GM23338 (cell line): Measurements from ENCODE around the gene SLC25A30. TPM values are rescaled to one million over a fixed set of nuclear protein-coding genes. Genes with fewer than 3 reads are reported as not detected.
"Not testable (repeated sequence)": the region's sequence is repeated elsewhere in the genome, so short reads cannot be mapped to it uniquely, and the experiment has no call there.

ENCODE experiments used
- ATAC-seq: fragments of 200-7000 bp; cut with Tn5 transposase; 3 replicates; pipeline ENCODE4 v1.9.1; 2020
- DNase-seq: peaks from one replicate; pipeline ENCODE4 v3.0.0-alpha.2; 2015; ENCODE audit warnings: low spot score
- H2AFZ ChIP-seq: fragments of 200-600 bp; sonication (generic); 2 replicates; pipeline ENCODE4 v1.8.0; 2016; ENCODE audit warnings: antibody characterized with exemption, mild to moderate bottlenecking, moderate library complexity
- H3F3A ChIP-seq: fragments of 200-600 bp; sonication (generic); replicated peaks from 2 replicates; pipeline ENCODE4 v1.8.0; 2017; ENCODE audit warnings: antibody characterized with exemption, mixed run types, low read depth
- H3K27ac ChIP-seq: fragments of 200-600 bp; sonication (generic); 2 replicates; pipeline ENCODE4 v1.6.1; 2016; ENCODE audit warnings: low read depth
- H3K27me3 ChIP-seq: fragments of 200-600 bp; sonication (generic); 2 replicates; pipeline ENCODE4 v1.8.0; 2016; ENCODE audit warnings: mild to moderate bottlenecking, mixed run types, moderate library complexity; ENCODE audit not compliant: insufficient read depth
- H3K36me3 ChIP-seq: fragments of 200-600 bp; sonication (generic); 2 replicates; pipeline ENCODE4 v1.8.0; 2016; ENCODE audit warnings: mild to moderate bottlenecking; ENCODE audit not compliant: insufficient read depth
- H3K4me1 ChIP-seq: fragments of 200-600 bp; sonication (generic); 2 replicates; pipeline ENCODE4 v1.8.0; 2016; ENCODE audit warnings: mild to moderate bottlenecking, moderate library complexity; ENCODE audit not compliant: insufficient read depth
- H3K4me2 ChIP-seq: fragments of 200-600 bp; sonication (generic); 2 replicates; pipeline ENCODE4 v1.7.1; 2017; ENCODE audit warnings: mixed run types
- H3K4me3 ChIP-seq: fragments of 200-600 bp; sonication (generic); 2 replicates; pipeline ENCODE4 v1.6.1; 2016; ENCODE audit warnings: mixed run types
- H3K79me2 ChIP-seq: fragments of 200-600 bp; sonication (generic); replicated peaks from 2 replicates; pipeline ENCODE4 v1.8.0; 2017; ENCODE audit warnings: mild to moderate bottlenecking; ENCODE audit not compliant: insufficient read depth
- H3K9me2 ChIP-seq: fragments of 200-600 bp; sonication (generic); 2 replicates; pipeline ENCODE4 v1.8.0; 2017; ENCODE audit not compliant: insufficient read depth
- H4K20me1 ChIP-seq: fragments of 200-600 bp; sonication (generic); replicated peaks from 2 replicates; pipeline ENCODE4 v1.8.0; 2017; ENCODE audit warnings: mild to moderate bottlenecking; ENCODE audit not compliant: insufficient read depth
- H3K27ac Mint-ChIP-seq: 2 replicates; pipeline ENCODE4 v1.8.0; 2020; ENCODE audit warnings: inconsistent platforms, mild to moderate bottlenecking, moderate library complexity, mixed read lengths
- H3K27me3 Mint-ChIP-seq: 3 replicates; pipeline ENCODE4 v1.8.0; 2022; ENCODE audit warnings: low read depth, mild to moderate bottlenecking, moderate library complexity, mixed read lengths, inconsistent platforms; ENCODE audit not compliant: insufficient read depth, poor library complexity
- H3K36me3 Mint-ChIP-seq: 3 replicates; pipeline ENCODE4 v1.8.0; 2021; ENCODE audit warnings: low read depth, mild to moderate bottlenecking, inconsistent platforms, moderate library complexity, mixed read lengths
- H3K4me1 Mint-ChIP-seq: 3 replicates; pipeline ENCODE4 v1.8.0; 2020; ENCODE audit warnings: mild to moderate bottlenecking, inconsistent platforms, mixed read lengths
- H3K4me3 Mint-ChIP-seq: 3 replicates; pipeline ENCODE4 v1.8.0; 2021; ENCODE audit warnings: moderate library complexity, mild to moderate bottlenecking, inconsistent platforms, mixed read lengths
- H3K9me3 Mint-ChIP-seq: 3 replicates; pipeline ENCODE4 v1.8.0; 2020; ENCODE audit warnings: moderate library complexity, mild to moderate bottlenecking, inconsistent platforms, mixed read lengths
- EZH2 ChIP-seq: fragments of 200-600 bp; sonication (generic); IDR thresholded peaks from one replicate; pipeline ENCODE4 v1.8.0; 2017; ENCODE audit warnings: antibody characterized with exemption, mild to moderate bottlenecking, low read depth; ENCODE audit not compliant: unreplicated experiment
- EZH2phosphoT487 ChIP-seq: fragments of 200-600 bp; sonication (generic); IDR thresholded peaks from one replicate; pipeline ENCODE4 v1.8.1; 2018; ENCODE audit warnings: antibody characterized with exemption; ENCODE audit not compliant: unreplicated experiment
- NANOG ChIP-seq: IDR thresholded peaks from 2 replicates; pipeline ENCODE4 v1.6.1; 2016; ENCODE audit warnings: antibody characterized with exemption, borderline replicate concordance
- STAT1 ChIP-seq: IDR thresholded peaks from one replicate; pipeline ENCODE4 v1.6.1; 2016; ENCODE audit warnings: antibody characterized with exemption; ENCODE audit not compliant: unreplicated experiment
- ZNF114 ChIP-seq: fragments of 250-450 bp; sonication (Bioruptor Pico); IDR thresholded peaks from 2 replicates; pipeline ENCODE4 v1.5.0; 2020; ENCODE audit warnings: mild to moderate bottlenecking, moderate library complexity
- polyA plus RNA-seq: library from polyadenylated mRNA; unstranded; fragments of >200 nt; fragmentation: Nextera tagmentation; extraction: Ambion mirVana; gene quantifications from 2 replicates; pipeline ENCODE4 v1.2.1, GENCODE V29; 2016
- total RNA-seq: library from RNA; depleted of rRNA; stranded (reverse); fragments of >200 nt; shearing (Covaris generic); gene quantifications from 2 replicates; pipeline ENCODE4 v1.2.3, GENCODE V29; 2014
- TF ChIP-seq, protein P1 (sequence below): IDR thresholded peaks from 2 replicates; pipeline ENCODE4 v1.6.1; 2016; ENCODE audit warnings: antibody characterized with exemption
- TF ChIP-seq, protein P2 (sequence below), 2 experiments: fragments of 200-600 bp in 1 of 2; sonication (generic) in 1 of 2; conservative IDR thresholded peaks; 2 replicates each; pipeline versions ENCODE4 v1.5.1 to v1.6.1; 2016 to 2017; ENCODE audit warnings: antibody characterized with exemption in 2 of 2, low read depth in 2 of 2, mild to moderate bottlenecking in 2 of 2, moderate library complexity in 1 of 2
- TF ChIP-seq, protein P3 (sequence below): IDR thresholded peaks from one replicate; pipeline ENCODE4 v1.6.1; 2018; ENCODE audit warnings: antibody characterized with exemption; ENCODE audit not compliant: unreplicated experiment

SLC25A30 gene
- total and polyA plus RNA-seq, 2 experiments from 2014 or later = 2.0 to 7.5 TPM

DNA sequence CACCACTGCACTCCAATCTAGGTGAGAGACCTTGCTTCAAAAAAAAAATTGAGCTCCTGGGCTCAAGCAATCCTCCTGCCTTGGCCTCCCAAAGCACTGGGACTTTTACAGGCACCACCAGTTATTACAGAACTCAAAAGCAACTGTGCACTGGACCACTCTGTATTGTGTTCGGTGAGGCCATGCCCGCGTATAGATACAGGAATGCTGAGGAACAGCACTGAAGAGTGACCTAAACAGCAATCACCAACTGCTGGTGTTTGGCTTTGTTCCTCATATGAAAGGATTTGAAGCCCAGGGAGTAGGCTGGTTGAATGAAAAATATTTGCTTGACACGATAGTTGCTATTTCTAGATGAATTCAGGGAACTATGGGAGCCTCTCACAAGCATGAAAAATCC lies 29.5 kb downstream of the SLC25A30 start:
- Histone ChIP-seq H3K4me3 (no peak overlapping the region), H3K27me3 (no peaks in the 10 kb centered on the region), H3K9me2 (no peaks in the 10 kb centered on the region), H3K4me2 (no peak overlapping the region), H3K27ac (no peak overlapping the region), H2AFZ (no peak overlapping the region), H3K79me2 (no peaks in the 10 kb centered on the region), H3K4me1 (peaks cover 1% of the 10 kb centered on the region; the same call in 1 of the 2 replicates), H3F3A (no peaks in the 10 kb centered on the region), H4K20me1 (no peaks in the 10 kb centered on the region; the same call in 1 of the 2 replicates), H3K36me3 (no peaks in the 10 kb centered on the region)
- Mint-ChIP-seq H3K9me3 (no peaks in the 10 kb centered on the region), H3K27me3 (peaks cover 2% of the 10 kb centered on the region), H3K36me3 (peaks cover 5% of the 10 kb centered on the region; the same call in 2 of the 3 replicates), H3K27ac (no peak overlapping the region), H3K4me1 (no peaks in the 10 kb centered on the region), H3K4me3 (no peak overlapping the region)
- TF ChIP-seq NANOG = no peak
- TF ChIP-seq, protein P1, sequence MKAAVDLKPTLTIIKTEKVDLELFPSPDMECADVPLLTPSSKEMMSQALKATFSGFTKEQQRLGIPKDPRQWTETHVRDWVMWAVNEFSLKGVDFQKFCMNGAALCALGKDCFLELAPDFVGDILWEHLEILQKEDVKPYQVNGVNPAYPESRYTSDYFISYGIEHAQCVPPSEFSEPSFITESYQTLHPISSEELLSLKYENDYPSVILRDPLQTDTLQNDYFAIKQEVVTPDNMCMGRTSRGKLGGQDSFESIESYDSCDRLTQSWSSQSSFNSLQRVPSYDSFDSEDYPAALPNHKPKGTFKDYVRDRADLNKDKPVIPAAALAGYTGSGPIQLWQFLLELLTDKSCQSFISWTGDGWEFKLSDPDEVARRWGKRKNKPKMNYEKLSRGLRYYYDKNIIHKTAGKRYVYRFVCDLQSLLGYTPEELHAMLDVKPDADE = no peak
- TF ChIP-seq, protein P2, sequence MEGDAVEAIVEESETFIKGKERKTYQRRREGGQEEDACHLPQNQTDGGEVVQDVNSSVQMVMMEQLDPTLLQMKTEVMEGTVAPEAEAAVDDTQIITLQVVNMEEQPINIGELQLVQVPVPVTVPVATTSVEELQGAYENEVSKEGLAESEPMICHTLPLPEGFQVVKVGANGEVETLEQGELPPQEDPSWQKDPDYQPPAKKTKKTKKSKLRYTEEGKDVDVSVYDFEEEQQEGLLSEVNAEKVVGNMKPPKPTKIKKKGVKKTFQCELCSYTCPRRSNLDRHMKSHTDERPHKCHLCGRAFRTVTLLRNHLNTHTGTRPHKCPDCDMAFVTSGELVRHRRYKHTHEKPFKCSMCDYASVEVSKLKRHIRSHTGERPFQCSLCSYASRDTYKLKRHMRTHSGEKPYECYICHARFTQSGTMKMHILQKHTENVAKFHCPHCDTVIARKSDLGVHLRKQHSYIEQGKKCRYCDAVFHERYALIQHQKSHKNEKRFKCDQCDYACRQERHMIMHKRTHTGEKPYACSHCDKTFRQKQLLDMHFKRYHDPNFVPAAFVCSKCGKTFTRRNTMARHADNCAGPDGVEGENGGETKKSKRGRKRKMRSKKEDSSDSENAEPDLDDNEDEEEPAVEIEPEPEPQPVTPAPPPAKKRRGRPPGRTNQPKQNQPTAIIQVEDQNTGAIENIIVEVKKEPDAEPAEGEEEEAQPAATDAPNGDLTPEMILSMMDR (conservative IDR thresholded peaks at IDR 0.05; ENCODE audit: low read depth in 2 of 2) = no peak
- no peak for DNase-seq
- no peak for ATAC-seq

DNA sequence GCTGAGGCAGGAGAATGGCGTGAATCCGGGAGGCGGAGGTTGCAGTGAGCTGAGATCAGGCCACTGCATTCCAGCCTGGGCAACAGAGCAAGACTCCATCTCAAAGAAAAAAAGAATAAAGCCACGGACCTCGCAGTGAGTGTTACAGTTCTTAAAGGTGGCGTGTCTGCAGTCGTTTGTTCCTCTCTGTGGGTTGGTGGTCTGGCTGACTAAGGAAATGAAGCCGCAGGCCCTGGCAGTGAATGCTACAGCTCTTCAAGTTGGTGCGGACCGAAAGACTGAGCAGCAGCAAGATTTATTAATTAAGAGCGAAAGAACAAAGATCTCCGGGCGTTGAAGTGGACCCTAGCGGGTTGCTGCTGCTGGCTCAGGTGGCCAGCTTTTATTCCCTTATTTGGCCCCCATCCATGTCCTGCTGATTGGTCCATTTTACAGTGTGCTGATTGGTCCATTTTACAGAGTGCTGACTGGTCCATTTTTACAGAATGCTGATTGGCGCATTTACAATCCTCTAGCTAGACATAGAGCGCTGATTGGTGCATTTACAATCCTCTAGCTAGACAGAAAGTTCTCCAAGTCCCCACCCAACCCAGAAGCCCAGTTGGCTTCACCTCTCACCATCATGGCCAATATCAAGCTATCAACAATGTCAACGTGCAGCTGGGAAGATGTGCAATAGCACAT lies 31.1 kb downstream of the SLC25A30 start:
- H3K79me2 ChIP-seq, H3K4me3 Mint-ChIP-seq, DNase-seq: not testable (repeated sequence)

DNA sequence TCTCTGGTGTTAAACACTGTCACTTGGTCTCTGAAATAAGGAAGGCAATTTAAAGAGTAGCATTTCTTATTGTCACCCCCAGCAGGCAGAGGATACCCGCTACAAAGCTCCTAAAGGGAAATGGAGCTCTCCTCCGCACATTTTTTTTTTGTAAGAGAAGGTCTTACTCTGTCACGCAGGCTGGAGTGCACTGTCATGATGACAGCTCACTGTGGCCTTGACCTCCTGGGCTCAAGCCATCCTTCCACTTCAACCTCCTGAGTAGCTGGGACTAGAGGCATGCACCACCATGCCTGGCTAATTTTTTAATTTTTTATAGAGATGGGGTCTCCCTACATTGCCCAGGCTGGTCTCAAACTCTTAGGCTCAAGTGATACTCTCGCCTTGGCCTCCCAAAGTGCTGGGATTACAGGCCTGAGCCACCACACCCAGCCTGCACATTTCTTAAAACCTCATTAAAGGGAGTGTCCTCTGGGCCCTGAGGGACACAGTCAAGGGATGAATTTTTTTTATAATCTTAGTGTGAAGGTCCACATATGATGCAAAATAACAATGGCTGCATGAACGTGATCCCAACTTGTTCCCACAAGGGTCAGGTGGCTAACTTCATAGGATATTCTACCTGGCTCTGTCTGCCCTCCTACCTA lies 32.1 kb downstream of the SLC25A30 start:
- Histone ChIP-seq H3K4me1 (no peaks in the 10 kb centered on the region), H3K79me2 (no peaks in the 10 kb centered on the region), H2AFZ (no peak overlapping the region), H3K36me3 (no peaks in the 10 kb centered on the region), H3K27me3 (no peaks in the 10 kb centered on the region), H3K27ac (no peak overlapping the region), H3K9me2 (no peaks in the 10 kb centered on the region), H3K4me2 (no peak overlapping the region), H4K20me1 (no peaks in the 10 kb centered on the region), H3F3A (no peaks in the 10 kb centered on the region), H3K4me3 (no peak overlapping the region)
- Mint-ChIP-seq H3K4me1 (no peaks in the 10 kb centered on the region), H3K27ac (no peak overlapping the region), H3K9me3 (no peaks in the 10 kb centered on the region), H3K4me3 (no peak overlapping the region), H3K27me3 (peaks cover 2% of the 10 kb centered on the region), H3K36me3 (peaks cover 5% of the 10 kb centered on the region; the same call in 2 of the 3 replicates)
- TF ChIP-seq EZH2phosphoT487 (no peak), STAT1 (no peak), ZNF114 (CRISPR knock-in tag) (no peak), EZH2 (no peak), NANOG (no peak)
- TF ChIP-seq, protein P2 (conservative IDR thresholded peaks at IDR 0.05; ENCODE audit: low read depth in 2 of 2) = no peak
- TF ChIP-seq, protein P3, sequence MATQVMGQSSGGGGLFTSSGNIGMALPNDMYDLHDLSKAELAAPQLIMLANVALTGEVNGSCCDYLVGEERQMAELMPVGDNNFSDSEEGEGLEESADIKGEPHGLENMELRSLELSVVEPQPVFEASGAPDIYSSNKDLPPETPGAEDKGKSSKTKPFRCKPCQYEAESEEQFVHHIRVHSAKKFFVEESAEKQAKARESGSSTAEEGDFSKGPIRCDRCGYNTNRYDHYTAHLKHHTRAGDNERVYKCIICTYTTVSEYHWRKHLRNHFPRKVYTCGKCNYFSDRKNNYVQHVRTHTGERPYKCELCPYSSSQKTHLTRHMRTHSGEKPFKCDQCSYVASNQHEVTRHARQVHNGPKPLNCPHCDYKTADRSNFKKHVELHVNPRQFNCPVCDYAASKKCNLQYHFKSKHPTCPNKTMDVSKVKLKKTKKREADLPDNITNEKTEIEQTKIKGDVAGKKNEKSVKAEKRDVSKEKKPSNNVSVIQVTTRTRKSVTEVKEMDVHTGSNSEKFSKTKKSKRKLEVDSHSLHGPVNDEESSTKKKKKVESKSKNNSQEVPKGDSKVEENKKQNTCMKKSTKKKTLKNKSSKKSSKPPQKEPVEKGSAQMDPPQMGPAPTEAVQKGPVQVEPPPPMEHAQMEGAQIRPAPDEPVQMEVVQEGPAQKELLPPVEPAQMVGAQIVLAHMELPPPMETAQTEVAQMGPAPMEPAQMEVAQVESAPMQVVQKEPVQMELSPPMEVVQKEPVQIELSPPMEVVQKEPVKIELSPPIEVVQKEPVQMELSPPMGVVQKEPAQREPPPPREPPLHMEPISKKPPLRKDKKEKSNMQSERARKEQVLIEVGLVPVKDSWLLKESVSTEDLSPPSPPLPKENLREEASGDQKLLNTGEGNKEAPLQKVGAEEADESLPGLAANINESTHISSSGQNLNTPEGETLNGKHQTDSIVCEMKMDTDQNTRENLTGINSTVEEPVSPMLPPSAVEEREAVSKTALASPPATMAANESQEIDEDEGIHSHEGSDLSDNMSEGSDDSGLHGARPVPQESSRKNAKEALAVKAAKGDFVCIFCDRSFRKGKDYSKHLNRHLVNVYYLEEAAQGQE = no peak
- ATAC-seq (no peak), DNase-seq (no peak)

More for the DNA sequence above, 31.1 kb downstream of the SLC25A30 start:
- not testable (repeated sequence) for H3K9me3 Mint-ChIP-seq, H2AFZ ChIP-seq, H4K20me1 ChIP-seq, H3K27me3 ChIP-seq, H3K4me1 ChIP-seq, H3K9me2 ChIP-seq, H3K4me2 ChIP-seq, H3K36me3 ChIP-seq, H3K27me3 Mint-ChIP-seq, H3F3A ChIP-seq, ATAC-seq, H3K4me1 Mint-ChIP-seq, H3K27ac ChIP-seq, H3K4me3 ChIP-seq, H3K27ac Mint-ChIP-seq, H3K36me3 Mint-ChIP-seq
